PC-9 (cell line): ENCODE measurements around the gene MYLK.

Experiments used
- EZH2 ChIP-seq: fragments of 200-600 bp; sonication (generic); IDR thresholded peaks from 2 replicates; pipeline ENCODE4 v1.8.0; 2017; ENCODE audit warnings: antibody characterized with exemption, low read depth
- TF ChIP-seq, protein P1 (sequence below): fragments of 200-600 bp; sonication (generic); conservative IDR thresholded peaks from 2 replicates; pipeline ENCODE4 v1.6.1; 2017; ENCODE audit warnings: mixed run types, antibody characterized with exemption, mild to moderate bottlenecking, moderate library complexity

- TF ChIP-seq, protein P1, sequence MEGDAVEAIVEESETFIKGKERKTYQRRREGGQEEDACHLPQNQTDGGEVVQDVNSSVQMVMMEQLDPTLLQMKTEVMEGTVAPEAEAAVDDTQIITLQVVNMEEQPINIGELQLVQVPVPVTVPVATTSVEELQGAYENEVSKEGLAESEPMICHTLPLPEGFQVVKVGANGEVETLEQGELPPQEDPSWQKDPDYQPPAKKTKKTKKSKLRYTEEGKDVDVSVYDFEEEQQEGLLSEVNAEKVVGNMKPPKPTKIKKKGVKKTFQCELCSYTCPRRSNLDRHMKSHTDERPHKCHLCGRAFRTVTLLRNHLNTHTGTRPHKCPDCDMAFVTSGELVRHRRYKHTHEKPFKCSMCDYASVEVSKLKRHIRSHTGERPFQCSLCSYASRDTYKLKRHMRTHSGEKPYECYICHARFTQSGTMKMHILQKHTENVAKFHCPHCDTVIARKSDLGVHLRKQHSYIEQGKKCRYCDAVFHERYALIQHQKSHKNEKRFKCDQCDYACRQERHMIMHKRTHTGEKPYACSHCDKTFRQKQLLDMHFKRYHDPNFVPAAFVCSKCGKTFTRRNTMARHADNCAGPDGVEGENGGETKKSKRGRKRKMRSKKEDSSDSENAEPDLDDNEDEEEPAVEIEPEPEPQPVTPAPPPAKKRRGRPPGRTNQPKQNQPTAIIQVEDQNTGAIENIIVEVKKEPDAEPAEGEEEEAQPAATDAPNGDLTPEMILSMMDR: no peak
- no peak for TF ChIP-seq EZH2
These were observed 211.5 kb downstream of the MYLK start for GRCh38 chr3:123672429-123673146.
